GM12891 (cell line): ENCODE measurements around the gene EHD2.

Source experiments
- POLR2AphosphoS5 ChIP-seq: IDR thresholded peaks from 2 replicates; pipeline ENCODE4 v1.6.1; 2011; ENCODE audit warnings: low read depth, low read length, control low read depth
- TAF1 ChIP-seq: IDR thresholded peaks from 2 replicates; pipeline ENCODE4 v1.6.1; 2011; ENCODE audit warnings: low read depth, low read length, control low read depth

DNA sequence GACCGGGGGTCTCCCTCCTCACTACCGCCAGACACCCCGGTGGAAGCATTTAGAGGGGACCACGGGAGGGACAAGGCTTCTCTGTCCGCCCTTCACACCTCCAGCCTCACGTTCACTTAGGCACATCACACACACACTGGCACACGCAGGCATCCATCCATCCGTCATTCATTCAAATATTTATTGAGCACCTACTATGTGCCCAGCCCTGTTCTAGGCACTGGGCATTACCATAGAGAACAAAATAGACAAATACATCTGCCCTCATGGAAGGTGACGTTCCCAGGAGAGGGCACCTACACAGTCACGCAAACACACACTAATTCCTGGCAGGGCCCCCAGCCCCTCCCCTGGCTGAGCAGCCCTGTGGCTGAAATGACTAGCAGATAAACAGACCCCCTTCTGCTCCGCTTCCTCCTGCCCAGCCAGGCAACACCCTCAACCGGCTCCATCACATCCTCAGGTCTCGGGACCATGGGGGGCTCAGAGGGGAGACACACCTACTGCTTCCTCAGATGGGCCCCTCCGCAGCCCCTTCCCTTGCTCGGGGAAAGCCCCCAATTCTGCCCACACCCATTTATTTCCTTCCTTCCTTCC lies 28.4 kb downstream of the EHD2 start:
- TF ChIP-seq POLR2AphosphoS5: no peak
- no peak for TF ChIP-seq TAF1
